Measurements from ENCODE around the gene ARHGAP6. TPM values are rescaled to one million over a fixed set of nuclear protein-coding genes. Genes with fewer than 3 reads are reported as not detected.

ARHGAP6 gene
- total and polyA plus RNA-seq, 9 donors, result 14.1 to 32.9 (median 20.3) TPM

GRCh38 chrX:11311706-11312105 is 354.0 kb downstream of the ARHGAP6 start:
- H3K27me3 ChIP-seq, result no peaks in the 10 kb centered on the region
- H3K9me3 ChIP-seq, result no peaks in the 10 kb centered on the region
- DNase-seq, result no peak
- no peak overlapping the region for H3K4me3 ChIP-seq
- no peak for TF ChIP-seq EP300 (IDR thresholded peaks at IDR 0.05)
- no peak for TF ChIP-seq POLR2A (IDR thresholded peaks at IDR 0.05)
- TF ChIP-seq CTCF (IDR thresholded peaks at IDR 0.05), result no peak
- WGBS, 3 donors, result 25 to 36% (median 30%) methylated on average over 7 of the region's 7 CpGs
- peaks cover 2% of the 10 kb centered on the region for H3K4me1 ChIP-seq (ENCODE audit: insufficient read depth)
- H3K27ac ChIP-seq, result peak overlapping the region in 1 of 2 donors; percentile 12
- intact Hi-C loops (cut with DNase I), result no loop called here
- no peaks in the 10 kb centered on the region for H3K36me3 ChIP-seq

- no peaks in the 10 kb centered on the region for H3K9me3 ChIP-seq
- peaks cover 2% of the 10 kb centered on the region for H3K4me1 ChIP-seq (ENCODE audit: insufficient read depth)
- no peak for DNase-seq
- 50 to 55% (median 54%) methylated on average over 5 of the region's 5 CpGs for WGBS, 3 donors
- no peaks in the 10 kb centered on the region for H3K36me3 ChIP-seq
- H3K27ac ChIP-seq, result no peak overlapping the region
- intact Hi-C loops (cut with DNase I), result no loop called here
- H3K4me3 ChIP-seq, result no peak overlapping the region
- TF ChIP-seq EP300 (IDR thresholded peaks at IDR 0.05), result no peak
- TF ChIP-seq POLR2A (IDR thresholded peaks at IDR 0.05), result no peak
- no peak for TF ChIP-seq CTCF (IDR thresholded peaks at IDR 0.05)
- H3K27me3 ChIP-seq, result no peaks in the 10 kb centered on the region
Measured at GRCh38 chrX:11309220-11309619, 356.5 kb downstream of the ARHGAP6 start.

GRCh38 chrX:11305641-11306040 is 360.1 kb downstream of the ARHGAP6 start:
- intact Hi-C loops (cut with DNase I), result no loop called here
- DNase-seq, result no peak
- WGBS, 3 donors, result 13 to 58% (median 25%) methylated on average over 1 of the region's 1 CpG
- Histone ChIP-seq H3K27me3 (no peaks in the 10 kb centered on the region), H3K36me3 (no peaks in the 10 kb centered on the region), H3K9me3 (no peaks in the 10 kb centered on the region), H3K4me3 (no peak overlapping the region), H3K4me1 (ENCODE audit: insufficient read depth) (peaks cover 2% of the 10 kb centered on the region), H3K27ac (no peak overlapping the region)
- TF ChIP-seq POLR2A (IDR thresholded peaks at IDR 0.05) (no peak), EP300 (IDR thresholded peaks at IDR 0.05) (no peak)

GRCh38 chrX:11304829-11305228 is 360.9 kb downstream of the ARHGAP6 start:
- H3K27ac ChIP-seq, result no peak overlapping the region
- no peaks in the 10 kb centered on the region for H3K27me3 ChIP-seq
- intact Hi-C loops (cut with DNase I), result no loop called here
- TF ChIP-seq EP300 (IDR thresholded peaks at IDR 0.05) (no peak), CTCF (IDR thresholded peaks at IDR 0.05) (no peak), POLR2A (IDR thresholded peaks at IDR 0.05) (no peak)
- 64 to 76% (median 66%) methylated on average over 6 of the region's 6 CpGs for WGBS, 3 donors
- no peak overlapping the region for H3K4me3 ChIP-seq
- H3K4me1 ChIP-seq (ENCODE audit: insufficient read depth), result peaks cover 2% of the 10 kb centered on the region
- H3K9me3 ChIP-seq, result no peaks in the 10 kb centered on the region
- no peaks in the 10 kb centered on the region for H3K36me3 ChIP-seq
- no peak for DNase-seq

- H3K27ac ChIP-seq, result no peak overlapping the region
- WGBS, 3 donors, result 81 to 87% (median 86%) methylated on average over 9 of the region's 9 CpGs
- DNase-seq, result no peak
- no peaks in the 10 kb centered on the region for H3K36me3 ChIP-seq
- H3K27me3 ChIP-seq, result no peaks in the 10 kb centered on the region
- no peaks in the 10 kb centered on the region for H3K4me1 ChIP-seq (ENCODE audit: insufficient read depth)
- TF ChIP-seq CTCF (IDR thresholded peaks at IDR 0.05), result no peak
- no peak for TF ChIP-seq POLR2A (IDR thresholded peaks at IDR 0.05)
- TF ChIP-seq EP300 (IDR thresholded peaks at IDR 0.05), result no peak
- H3K9me3 ChIP-seq, result no peaks in the 10 kb centered on the region
- intact Hi-C loops (cut with DNase I), result no loop called here
- no peak overlapping the region for H3K4me3 ChIP-seq
Measured at GRCh38 chrX:11298600-11298999, 367.1 kb downstream of the ARHGAP6 start.

Measured in ovary (tissue), 9 donors.